ENCODE data around the gene TRPV6.

Gene TRPV6

GRCh38 chr7:142908921-142909890, 23.7 kb upstream of the TRPV6 start:
- in situ Hi-C loops (cut with MboI; ENCODE audit: low sequenced_read_pairs), result no loop called here

DNA sequence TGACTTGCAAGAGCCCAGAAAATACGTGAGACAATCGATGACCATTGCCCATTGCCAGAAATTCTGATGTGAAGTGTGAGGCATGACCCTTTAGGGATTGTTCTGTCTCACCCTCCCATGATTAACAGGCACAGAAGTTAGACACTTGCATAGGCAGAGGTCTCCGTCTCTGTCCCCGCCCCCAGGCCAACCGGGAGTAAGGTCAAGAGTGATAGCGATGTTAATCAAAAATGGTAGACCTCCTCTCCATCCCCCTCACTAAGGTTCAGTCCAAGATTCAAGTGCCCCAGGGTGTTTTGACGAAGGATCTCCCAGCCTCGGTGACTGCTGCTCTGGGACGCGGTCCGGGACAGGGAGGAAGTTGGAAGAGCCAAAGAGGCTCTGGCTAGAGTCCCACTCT, 22.7 kb upstream of the TRPV6 start:
- in situ Hi-C loops (cut with MboI; ENCODE audit: low sequenced_read_pairs), result no loop called here

DNA sequence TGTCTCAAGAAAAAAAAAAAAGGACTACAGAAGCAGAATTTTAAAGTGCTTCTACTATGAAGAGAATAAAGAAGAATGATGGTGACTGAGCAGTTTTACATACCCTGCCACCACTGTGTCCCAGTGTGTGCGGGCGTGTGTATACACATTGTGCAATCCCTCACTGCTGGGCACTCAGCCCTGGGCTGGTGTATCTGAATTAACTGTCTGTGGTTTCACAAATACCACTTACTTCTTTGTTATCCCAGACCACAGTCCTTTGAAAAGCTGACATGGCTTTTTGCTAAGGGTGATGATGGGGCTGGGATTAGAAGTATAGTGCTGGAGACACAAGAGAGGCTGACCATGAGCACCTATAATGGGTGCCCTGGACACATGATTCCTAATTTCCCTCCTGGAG, 21.1 kb upstream of the TRPV6 start:
- in situ Hi-C loops (cut with MboI; ENCODE audit: low sequenced_read_pairs), result no loop called here

DNA sequence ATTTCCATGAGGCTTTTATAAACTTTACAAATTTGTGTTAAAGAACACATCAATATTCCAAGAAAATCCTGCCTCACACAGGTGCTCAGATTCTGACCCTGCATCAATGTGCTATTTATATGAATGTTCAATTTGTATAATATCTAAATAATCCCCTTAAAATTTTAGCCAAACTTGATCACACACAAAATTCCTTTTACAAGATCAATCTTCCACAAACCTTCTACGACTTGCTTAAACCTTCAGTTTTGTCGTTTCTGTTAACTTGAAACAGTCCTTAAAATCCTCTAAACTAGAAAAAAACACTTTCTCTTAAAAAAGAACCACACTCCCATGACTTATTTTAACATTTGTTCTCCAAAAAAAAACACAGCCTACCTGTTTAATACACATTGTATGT, 20.2 kb upstream of the TRPV6 start:
- in situ Hi-C loops (cut with MboI; ENCODE audit: low sequenced_read_pairs), result no loop called here

DNA sequence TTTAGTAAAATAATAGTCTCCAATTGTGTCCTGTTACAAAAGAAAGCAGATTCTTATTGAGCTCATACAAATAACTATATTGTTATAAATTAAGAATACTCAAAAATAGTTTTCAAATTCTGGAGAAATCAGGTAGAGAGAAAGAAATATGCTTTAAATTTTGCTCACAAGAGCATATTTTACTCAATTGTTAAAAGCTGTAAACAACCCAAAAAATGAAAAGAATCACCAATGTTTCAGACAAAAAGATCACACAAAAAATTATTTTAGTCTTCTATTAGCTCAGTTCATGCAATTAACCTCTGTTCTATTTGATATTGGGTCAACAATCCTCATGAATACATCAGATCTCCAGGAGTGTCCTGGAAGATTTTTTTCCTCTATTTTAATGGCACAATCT, 18.6 kb upstream of the TRPV6 start:
- in situ Hi-C loops (cut with MboI; ENCODE audit: low sequenced_read_pairs), result no loop called here

- in situ Hi-C loops (cut with MboI; ENCODE audit: low sequenced_read_pairs), result no loop called here
Observed at GRCh38 chr7:142901426-142902259, 16.1 kb upstream of the TRPV6 start.

DNA sequence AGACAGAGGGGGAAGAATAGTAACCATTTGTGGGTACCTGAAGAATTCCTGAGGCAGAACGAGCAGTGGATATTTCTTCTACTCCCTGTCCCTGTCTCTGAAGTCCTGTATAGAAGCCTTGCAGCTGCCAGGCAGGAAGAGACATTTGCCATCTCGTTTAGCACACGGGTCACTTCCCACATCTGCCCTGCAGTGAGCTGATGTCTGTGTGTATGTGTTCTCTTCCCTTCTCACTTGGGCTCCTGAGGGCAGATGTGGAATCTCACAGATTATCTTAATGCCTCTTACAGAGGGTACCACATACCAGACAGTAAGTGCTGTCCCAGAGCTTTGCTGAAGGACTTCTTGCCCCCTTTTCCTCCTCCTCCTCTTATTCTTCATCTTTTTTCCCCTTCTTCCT, 14.1 kb upstream of the TRPV6 start:
- in situ Hi-C loops (cut with MboI; ENCODE audit: low sequenced_read_pairs), result no loop called here

DNA sequence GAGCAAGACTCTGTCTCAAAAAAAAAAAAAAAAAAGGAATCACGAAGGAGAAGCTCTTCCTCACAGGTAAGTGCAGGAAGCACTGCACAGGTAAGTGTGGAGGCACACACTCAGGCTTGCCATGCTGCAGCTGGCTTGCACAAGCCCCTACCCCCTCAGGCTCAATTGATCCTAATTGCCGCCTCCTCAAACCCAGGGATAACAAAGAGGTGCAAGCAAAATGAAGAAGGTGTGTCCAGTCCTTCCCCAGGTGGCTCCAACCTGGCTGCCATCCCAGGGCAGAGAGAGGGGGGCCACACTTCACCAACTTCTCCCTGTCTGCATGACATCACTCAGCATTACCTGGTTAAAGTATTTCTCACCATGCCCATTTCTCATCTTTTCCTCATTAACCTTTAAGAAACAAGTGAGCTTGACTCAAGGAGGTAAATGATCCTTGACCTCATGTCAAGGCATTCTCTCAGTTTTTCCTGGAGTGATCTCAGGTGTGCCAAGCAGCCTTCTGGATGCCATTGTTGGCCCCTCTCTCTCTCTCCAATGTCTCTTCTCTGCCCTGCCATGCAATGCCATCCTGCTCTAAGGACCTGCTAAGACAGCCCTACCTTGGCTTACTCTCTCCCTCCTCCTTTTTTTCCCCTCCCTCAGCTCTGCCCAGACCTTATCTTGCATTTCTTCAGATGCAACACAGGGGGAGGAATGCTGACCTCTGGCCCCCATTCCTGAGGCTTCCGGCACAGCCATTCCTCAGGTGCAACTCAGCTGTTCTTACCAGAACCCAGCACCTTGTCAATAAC, 13.0 kb upstream of the TRPV6 start:
- in situ Hi-C loops (cut with MboI; ENCODE audit: low sequenced_read_pairs), result no loop called here

DNA sequence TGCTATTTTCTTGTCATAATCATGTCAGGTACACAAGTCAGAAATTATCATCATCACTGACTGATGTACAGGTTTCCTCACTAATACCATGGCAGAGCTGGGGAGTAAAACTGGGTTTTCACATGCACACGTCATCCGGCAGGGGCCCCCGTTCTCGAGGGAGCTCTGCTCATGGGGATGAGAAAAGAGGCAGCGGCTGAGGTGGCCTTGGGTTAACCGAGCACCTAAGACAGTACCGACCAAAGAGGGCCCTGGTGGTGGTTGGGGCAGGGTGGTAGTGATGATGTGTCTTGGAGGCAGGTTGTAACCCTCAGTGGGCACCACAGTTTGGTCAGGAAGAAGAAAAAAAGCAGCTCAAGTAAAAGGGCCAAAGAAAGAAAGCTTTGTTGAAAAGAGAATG, 12.1 kb upstream of the TRPV6 start:
- in situ Hi-C loops (cut with MboI; ENCODE audit: low sequenced_read_pairs), result no loop called here

DNA sequence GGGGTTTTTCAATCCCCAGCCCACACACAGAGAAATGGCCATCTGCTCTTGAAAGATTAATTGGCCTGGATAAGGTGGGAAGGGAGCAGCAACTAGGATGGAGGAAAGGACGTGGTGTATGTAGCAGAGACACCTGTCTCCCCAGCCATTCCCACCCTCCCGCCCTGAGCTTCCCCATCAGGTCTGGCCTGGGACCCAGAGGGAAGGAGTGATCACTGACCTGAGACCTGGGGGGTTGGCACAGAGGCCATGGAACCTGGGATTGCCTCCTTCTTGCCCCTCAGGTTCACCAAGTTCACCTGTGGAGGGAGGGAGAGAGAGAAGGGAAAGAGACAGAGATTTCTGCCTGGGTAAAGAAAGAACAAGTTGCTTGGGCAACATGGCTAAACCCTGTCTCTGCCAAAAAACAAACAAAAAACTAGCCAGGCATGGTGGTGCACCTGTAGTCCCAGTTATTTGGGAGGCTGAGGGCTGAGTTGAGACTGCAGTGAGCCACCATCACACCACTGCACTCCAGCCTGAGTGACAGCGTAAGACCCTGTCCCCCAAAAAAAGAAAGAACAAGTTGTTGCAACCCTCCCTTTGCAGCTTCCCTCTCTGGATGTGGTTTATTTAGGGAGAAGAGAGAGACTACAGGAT, 11.3 kb upstream of the TRPV6 start:
- in situ Hi-C loops (cut with MboI; ENCODE audit: low sequenced_read_pairs), result no loop called here

DNA sequence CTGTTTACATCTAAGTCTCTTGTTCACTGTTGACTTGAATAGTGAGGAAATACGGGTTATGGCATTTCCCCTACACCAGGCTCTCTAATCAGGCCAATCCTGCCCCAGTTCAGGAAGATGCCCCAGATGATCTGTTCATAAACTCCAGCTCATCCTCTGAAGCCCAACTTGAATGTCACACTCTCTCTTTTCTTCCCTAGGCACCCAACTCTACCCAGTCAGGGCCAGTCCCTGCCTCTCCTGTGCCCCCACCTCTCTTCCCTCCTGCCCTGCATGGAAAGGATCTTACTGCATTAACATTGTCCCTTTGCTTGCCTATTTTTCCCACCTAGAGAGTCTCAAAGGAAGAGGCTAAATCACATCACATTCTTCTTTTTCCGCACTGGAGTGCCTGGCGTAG, 10.6 kb upstream of the TRPV6 start:
- in situ Hi-C loops (cut with MboI; ENCODE audit: low sequenced_read_pairs), result no loop called here

GRCh38 chr7:142894985-142895593, 9.5 kb upstream of the TRPV6 start:
- in situ Hi-C loops (cut with MboI; ENCODE audit: low sequenced_read_pairs), result no loop called here

GRCh38 chr7:142894112-142894984, 8.8 kb upstream of the TRPV6 start:
- in situ Hi-C loops (cut with MboI; ENCODE audit: low sequenced_read_pairs), result no loop called here

- in situ Hi-C loops (cut with MboI; ENCODE audit: low sequenced_read_pairs), result no loop called here
Observed at GRCh38 chr7:142892951-142893350, 7.4 kb upstream of the TRPV6 start.

DNA sequence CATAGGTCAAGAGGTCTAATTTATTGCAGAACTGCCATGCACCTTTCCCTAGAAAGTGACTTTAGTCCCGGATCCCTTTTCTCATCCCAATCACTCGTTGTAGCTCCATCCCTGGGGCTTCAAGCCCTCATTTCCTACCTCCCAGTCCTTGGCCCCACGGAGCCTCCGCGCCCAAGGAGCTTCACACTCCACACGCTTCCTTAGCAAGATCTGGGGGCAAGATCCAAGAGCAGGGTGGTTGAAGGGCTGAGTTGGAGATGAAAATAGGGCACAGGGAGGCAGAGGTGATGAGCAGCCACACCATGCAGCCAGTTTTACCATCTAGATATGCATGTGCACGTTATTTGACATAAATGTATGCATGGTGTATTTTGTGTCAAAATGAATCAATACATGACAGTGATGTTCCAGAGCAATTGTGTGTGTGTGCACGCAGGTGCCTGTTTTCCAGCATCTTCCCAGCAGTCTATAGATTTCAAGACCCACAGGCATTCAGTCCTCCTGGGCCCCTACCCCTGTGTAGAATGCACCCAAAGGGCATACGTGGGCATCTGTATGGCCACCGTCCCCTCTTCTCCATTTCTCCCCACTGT, 6.0 kb upstream of the TRPV6 start:
- in situ Hi-C loops (cut with MboI; ENCODE audit: low sequenced_read_pairs), result no loop called here

GRCh38 chr7:142890874-142891485, 5.4 kb upstream of the TRPV6 start:
- in situ Hi-C loops (cut with MboI; ENCODE audit: low sequenced_read_pairs), result no loop called here

GRCh38 chr7:142889816-142890215, 4.3 kb upstream of the TRPV6 start:
- in situ Hi-C loops (cut with MboI; ENCODE audit: low sequenced_read_pairs), result no loop called here

DNA sequence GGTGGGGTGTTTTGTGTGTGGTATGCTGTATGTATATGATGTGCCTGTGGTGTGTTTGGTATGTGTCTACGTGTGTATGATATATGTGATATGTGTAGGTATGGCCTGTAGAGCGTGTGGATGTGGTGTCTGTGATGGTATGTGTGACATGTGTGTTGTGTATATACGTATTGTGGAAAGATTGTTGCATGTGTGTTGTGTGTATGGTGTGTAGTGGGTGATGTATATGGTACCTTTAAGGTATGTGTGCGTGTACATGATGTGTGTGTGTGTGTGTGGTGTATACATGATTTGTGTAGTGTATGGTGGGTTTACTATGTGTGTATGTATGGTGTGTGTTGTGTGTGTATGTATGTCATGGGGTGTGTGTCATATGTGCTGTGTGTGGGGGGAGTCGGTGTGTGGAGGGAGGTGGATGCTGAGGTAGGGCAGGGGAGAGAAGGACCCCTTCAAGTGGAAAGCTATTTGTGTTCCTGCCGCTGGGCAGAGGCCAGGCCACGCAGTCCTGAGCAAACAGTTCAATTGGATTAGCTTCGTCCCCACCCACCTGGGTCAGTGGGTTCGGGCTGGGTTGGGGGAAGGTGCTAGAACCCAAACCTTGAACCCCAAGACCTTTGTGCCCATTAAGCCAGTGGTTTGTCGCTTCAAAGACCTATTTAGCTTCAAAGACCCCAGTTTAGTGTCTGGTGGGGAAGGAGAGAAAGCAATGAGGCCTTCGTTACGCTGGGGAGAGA, 1.9 kb upstream of the TRPV6 start:
- in situ Hi-C loops (cut with MboI; ENCODE audit: low sequenced_read_pairs), result no loop called here

Measured in HL-60/S4 (cell line).